SU-DHL-6 (cell line): ENCODE results near the gene CUX1.

Experiments
- EZH2phosphoT487 ChIP-seq: fragments of 200-600 bp; sonication (generic), shearing (Covaris generic); conservative IDR thresholded peaks from 2 replicates; pipeline ENCODE4 v1.6.1; 2018; ENCODE audit warnings: mild to moderate bottlenecking, antibody characterized with exemption, low read length, moderate library complexity, mixed read lengths
- TF ChIP-seq, protein P1 (sequence below): fragments of 200-600 bp; sonication (generic); IDR thresholded peaks from one replicate; pipeline ENCODE4 v1.5.1; 2017; ENCODE audit warnings: antibody characterized with exemption, mild to moderate bottlenecking, low read length, moderate library complexity; ENCODE audit not compliant: insufficient read depth, poor library complexity, severe bottlenecking

DNA sequence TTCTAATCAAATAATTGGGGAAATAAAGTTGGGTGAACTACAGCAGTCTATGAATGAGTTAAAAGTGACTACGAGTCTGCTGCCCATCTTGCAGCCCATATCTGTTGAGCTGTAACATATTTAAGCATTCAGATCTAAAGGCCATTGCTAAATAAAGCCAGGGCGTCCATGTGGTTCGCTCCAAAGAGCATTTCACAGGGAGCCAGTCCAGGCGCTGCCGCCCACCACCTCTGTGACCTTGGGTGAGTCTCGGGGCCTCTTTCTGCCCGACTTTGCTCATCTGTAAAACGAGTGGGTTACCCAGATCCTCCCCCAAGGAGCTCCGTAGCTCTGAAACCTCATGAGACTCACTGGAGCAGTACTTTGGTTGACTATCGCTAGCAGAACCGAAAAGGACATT is 223.1 kb downstream of the CUX1 start:
- TF ChIP-seq, protein P1, sequence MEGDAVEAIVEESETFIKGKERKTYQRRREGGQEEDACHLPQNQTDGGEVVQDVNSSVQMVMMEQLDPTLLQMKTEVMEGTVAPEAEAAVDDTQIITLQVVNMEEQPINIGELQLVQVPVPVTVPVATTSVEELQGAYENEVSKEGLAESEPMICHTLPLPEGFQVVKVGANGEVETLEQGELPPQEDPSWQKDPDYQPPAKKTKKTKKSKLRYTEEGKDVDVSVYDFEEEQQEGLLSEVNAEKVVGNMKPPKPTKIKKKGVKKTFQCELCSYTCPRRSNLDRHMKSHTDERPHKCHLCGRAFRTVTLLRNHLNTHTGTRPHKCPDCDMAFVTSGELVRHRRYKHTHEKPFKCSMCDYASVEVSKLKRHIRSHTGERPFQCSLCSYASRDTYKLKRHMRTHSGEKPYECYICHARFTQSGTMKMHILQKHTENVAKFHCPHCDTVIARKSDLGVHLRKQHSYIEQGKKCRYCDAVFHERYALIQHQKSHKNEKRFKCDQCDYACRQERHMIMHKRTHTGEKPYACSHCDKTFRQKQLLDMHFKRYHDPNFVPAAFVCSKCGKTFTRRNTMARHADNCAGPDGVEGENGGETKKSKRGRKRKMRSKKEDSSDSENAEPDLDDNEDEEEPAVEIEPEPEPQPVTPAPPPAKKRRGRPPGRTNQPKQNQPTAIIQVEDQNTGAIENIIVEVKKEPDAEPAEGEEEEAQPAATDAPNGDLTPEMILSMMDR = no peak
- no peak for TF ChIP-seq EZH2phosphoT487
